ENCODE data around the gene DLG3.

DLG3 gene

DNA sequence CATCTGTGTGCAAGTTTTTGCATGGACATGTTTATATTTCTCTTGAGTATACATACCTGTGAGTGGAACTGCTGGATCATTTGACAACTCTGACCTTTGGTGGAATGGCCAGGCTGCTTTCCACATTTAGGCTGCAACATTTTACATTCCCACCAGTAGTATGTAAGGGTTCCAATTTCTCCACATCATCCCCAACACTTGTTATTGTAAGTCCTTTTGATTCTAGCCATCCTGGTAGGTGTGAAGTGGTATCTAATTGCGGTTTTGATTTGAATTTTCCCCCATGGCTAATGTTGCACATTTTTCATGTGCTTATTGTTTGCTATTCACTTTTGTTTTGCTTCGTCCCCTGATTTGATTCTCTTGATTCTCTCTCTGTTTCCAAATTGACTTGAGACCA lies 16.4 kb downstream of the DLG3 start:
- TF ChIP-seq, protein P1, sequence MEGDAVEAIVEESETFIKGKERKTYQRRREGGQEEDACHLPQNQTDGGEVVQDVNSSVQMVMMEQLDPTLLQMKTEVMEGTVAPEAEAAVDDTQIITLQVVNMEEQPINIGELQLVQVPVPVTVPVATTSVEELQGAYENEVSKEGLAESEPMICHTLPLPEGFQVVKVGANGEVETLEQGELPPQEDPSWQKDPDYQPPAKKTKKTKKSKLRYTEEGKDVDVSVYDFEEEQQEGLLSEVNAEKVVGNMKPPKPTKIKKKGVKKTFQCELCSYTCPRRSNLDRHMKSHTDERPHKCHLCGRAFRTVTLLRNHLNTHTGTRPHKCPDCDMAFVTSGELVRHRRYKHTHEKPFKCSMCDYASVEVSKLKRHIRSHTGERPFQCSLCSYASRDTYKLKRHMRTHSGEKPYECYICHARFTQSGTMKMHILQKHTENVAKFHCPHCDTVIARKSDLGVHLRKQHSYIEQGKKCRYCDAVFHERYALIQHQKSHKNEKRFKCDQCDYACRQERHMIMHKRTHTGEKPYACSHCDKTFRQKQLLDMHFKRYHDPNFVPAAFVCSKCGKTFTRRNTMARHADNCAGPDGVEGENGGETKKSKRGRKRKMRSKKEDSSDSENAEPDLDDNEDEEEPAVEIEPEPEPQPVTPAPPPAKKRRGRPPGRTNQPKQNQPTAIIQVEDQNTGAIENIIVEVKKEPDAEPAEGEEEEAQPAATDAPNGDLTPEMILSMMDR (conservative IDR thresholded peaks at IDR 0.05; ENCODE audit: low read length), result no peak
- H3K4me3 ChIP-seq (ENCODE audit: low read length), result no peak overlapping the region
- no peak for DNase-seq (ENCODE audit: low read depth)

GRCh38 chrX:70464051-70464450 lies 19.4 kb downstream of the DLG3 start:
- no peak overlapping the region for H3K4me3 ChIP-seq (ENCODE audit: low read length)
- DNase-seq (ENCODE audit: low read depth), result no peak
- TF ChIP-seq, protein P1 (conservative IDR thresholded peaks at IDR 0.05; ENCODE audit: low read length), result no peak

DNA sequence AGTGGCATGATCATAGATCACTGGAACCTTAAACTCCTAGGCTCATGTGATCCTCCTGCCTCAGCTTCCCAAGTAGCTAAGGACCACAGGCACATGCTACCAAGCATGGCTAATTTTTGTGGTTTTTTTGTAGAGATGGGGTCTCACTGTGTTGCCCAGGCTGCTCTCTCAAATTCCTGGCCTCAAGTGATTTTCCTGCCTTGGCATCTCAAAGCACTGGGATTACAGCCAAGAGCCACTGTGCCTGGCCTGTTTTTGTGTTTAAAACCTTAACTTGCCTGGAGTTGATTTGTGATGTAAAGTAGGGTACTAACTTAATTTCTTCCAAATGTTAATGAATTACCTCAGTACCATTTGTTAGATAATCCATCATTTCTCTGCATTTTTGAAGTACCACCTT lies 22.3 kb downstream of the DLG3 start:
- TF ChIP-seq, protein P1 (conservative IDR thresholded peaks at IDR 0.05; ENCODE audit: low read length), result no peak
- no peak for DNase-seq (ENCODE audit: low read depth)
- H3K4me3 ChIP-seq (ENCODE audit: low read length), result no peak overlapping the region

GRCh38 chrX:70468709-70469108 lies 24.1 kb downstream of the DLG3 start:
- TF ChIP-seq, protein P1 (conservative IDR thresholded peaks at IDR 0.05; ENCODE audit: low read length), result no peak
- no peak for DNase-seq (ENCODE audit: low read depth)
- no peak overlapping the region for H3K4me3 ChIP-seq (ENCODE audit: low read length)

GRCh38 chrX:70470850-70471289 lies 26.2 kb downstream of the DLG3 start:
- no peak for DNase-seq (ENCODE audit: low read depth)
- TF ChIP-seq, protein P1 (conservative IDR thresholded peaks at IDR 0.05; ENCODE audit: low read length), result no peak
- H3K4me3 ChIP-seq (ENCODE audit: low read length), result no peak overlapping the region

DNA sequence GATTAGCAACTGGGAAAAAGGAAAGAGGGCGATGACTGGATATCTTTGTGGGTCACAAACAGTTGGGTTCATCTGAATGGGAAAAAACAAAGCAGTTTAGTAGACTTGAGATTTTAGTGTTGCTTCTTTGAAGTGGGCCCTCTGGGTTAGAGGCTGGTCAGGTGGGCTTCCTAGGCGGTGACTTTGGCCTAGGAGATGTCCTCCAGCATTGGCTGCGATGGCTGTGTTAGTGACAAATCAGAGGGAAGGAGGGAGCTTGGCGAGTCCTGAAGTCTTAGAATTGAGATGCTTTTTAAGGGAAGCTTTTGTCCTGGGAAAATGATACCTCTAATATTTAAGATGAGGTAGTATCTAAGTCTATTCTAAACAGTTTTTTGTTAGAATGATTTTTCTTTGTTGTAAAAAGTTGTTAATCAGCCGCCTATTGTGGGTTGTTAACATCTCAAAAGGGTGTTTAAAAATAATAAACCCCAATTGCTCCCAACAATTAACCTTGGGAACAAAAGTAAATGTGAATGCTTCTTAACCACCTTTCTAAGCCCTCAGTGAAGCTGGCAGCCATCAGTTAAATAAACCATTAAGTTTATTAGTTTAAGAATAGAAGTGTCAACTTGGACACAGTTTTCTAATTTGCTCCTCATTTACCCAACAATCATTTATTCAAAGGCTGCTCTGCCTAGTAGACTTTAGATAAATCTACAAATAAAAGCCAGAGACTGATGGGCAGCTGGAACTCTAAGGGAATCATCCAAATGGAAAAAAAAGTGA lies 31.7 kb downstream of the DLG3 start:
- H3K4me3 ChIP-seq (ENCODE audit: low read length), result no peak overlapping the region
- TF ChIP-seq, protein P1 (conservative IDR thresholded peaks at IDR 0.05; ENCODE audit: low read length), result no peak
- no peak for DNase-seq (ENCODE audit: low read depth)

Measured in AG10803 (cell line).